OCI-LY7 (cell line): ENCODE results near the gene KCNAB3. TPM values are rescaled to one million over a fixed set of nuclear protein-coding genes. Genes with fewer than 3 reads are reported as not detected.

ENCODE experiments used
- BruUV-seq: library from RNA; stranded (reverse); fragments of 400-500 nt; replicated peaks from 2 replicates; lab custom pipeline; 2021; lab: Mats Ljungman, UMichigan
- CTCF ChIA-PET: fragments of 300-600 bp; sonication (Branson Sonifier 250); formaldehyde crosslinking; loops from one replicate; lab custom pipeline; 2022; ENCODE audit warnings: antibody characterized with exemption; ENCODE audit not compliant: unreplicated experiment; lab: Charles Lee
- POLR2A ChIA-PET: fragments of 300-600 bp; sonication (Branson Sonifier 250); formaldehyde crosslinking; loops from one replicate; lab custom pipeline; 2022; ENCODE audit warnings: antibody characterized with exemption; lab: Charles Lee
- DNase-seq: peaks from one replicate; pipeline ENCODE4 v3.0.0-alpha.2; 2015; ENCODE audit warnings: low spot score
- H2AFZ ChIP-seq: fragments of 200-600 bp; sonication (generic), shearing (Covaris generic); 2 replicates; pipeline ENCODE4 v1.6.1; 2014; ENCODE audit warnings: mild to moderate bottlenecking, antibody characterized with exemption, low read length, moderate library complexity
- H3K27ac ChIP-seq: fragments of 200-600 bp; sonication (generic); 2 replicates; pipeline ENCODE4 v1.5.1; 2014; ENCODE audit warnings: mixed run types, low read depth, mild to moderate bottlenecking, moderate library complexity, low read length, inconsistent platforms; ENCODE audit not compliant: poor library complexity, severe bottlenecking
- H3K36me3 ChIP-seq: fragments of 200-600 bp; sonication (generic); 2 replicates; pipeline ENCODE4 v1.6.1; 2014; ENCODE audit warnings: mild to moderate bottlenecking, antibody characterized with exemption, low read length, moderate library complexity, mixed read lengths; ENCODE audit not compliant: insufficient read depth
- H3K4me1 ChIP-seq: fragments of 200-600 bp; sonication (generic); 2 replicates; pipeline ENCODE4 v1.5.1; 2014; ENCODE audit warnings: mild to moderate bottlenecking, low read length; ENCODE audit not compliant: insufficient read depth, poor library complexity, severe bottlenecking
- H3K4me2 ChIP-seq: fragments of 200-600 bp; sonication (generic); 2 replicates; pipeline ENCODE4 v1.6.1; 2014; ENCODE audit warnings: mild to moderate bottlenecking, low read length
- H3K4me3 ChIP-seq: fragments of 200-600 bp; sonication (generic); 2 replicates; pipeline ENCODE4 v1.5.1; 2014; ENCODE audit warnings: mild to moderate bottlenecking, low read depth, low read length; ENCODE audit not compliant: poor library complexity, severe bottlenecking
- H3K79me2 ChIP-seq: fragments of 200-600 bp; sonication (generic); 2 replicates; pipeline ENCODE4 v1.6.1; 2016; ENCODE audit warnings: low read depth, mild to moderate bottlenecking, low read length, moderate library complexity, mixed read lengths; ENCODE audit not compliant: insufficient read depth
- H3K9me2 ChIP-seq: fragments of 200-600 bp; sonication (generic); 2 replicates; pipeline ENCODE4 v1.6.1; 2016; ENCODE audit warnings: mild to moderate bottlenecking, low read length, mixed read lengths; ENCODE audit not compliant: insufficient read depth
- H3K9me3 ChIP-seq: fragments of 200-600 bp; sonication (generic); 2 replicates; pipeline ENCODE4 v1.6.1; 2014; ENCODE audit warnings: mild to moderate bottlenecking, mixed run types, low read length, mixed read lengths
- H4K20me1 ChIP-seq: fragments of 200-600 bp; sonication (generic); 2 replicates; pipeline ENCODE4 v1.6.1; 2014; ENCODE audit warnings: mild to moderate bottlenecking, antibody characterized with exemption, low read length, moderate library complexity, mixed read lengths; ENCODE audit not compliant: insufficient read depth
- EZH2phosphoT487 ChIP-seq: fragments of 200-600 bp; sonication (generic); IDR thresholded peaks from 2 replicates; pipeline ENCODE4 v1.6.1; 2018; ENCODE audit warnings: low read depth, borderline replicate concordance, mild to moderate bottlenecking, mixed run types, antibody characterized with exemption, low read length, moderate library complexity, mixed read lengths
- intact Hi-C: fragments of 100-400 bp; cut with micrococcal nuclease; formaldehyde crosslinking; loops from one replicate; pipeline ENCODE4 v1.10.0; 2022; ENCODE audit not compliant: unreplicated experiment
- total RNA-seq, 2 experiments: library from RNA; depleted of rRNA in 1 of 2; stranded (reverse); fragments of >200 nt in 1 of 2; shearing (Covaris generic) in 1 of 2; gene quantifications; 2 replicates each; pipeline ENCODE4 v1.2.3, GENCODE V29; 2014 to 2022
- TF ChIP-seq, protein P1 (sequence below): fragments of 200-600 bp; sonication (generic); conservative IDR thresholded peaks from 2 replicates; pipeline ENCODE4 v1.5.1; 2014; ENCODE audit warnings: mild to moderate bottlenecking, antibody characterized with exemption, low read length, moderate library complexity, mixed read lengths

The KCNAB3 gene
- total RNA-seq, 2 experiments from 2014 or later = 4.3 to 14.3 TPM

DNA sequence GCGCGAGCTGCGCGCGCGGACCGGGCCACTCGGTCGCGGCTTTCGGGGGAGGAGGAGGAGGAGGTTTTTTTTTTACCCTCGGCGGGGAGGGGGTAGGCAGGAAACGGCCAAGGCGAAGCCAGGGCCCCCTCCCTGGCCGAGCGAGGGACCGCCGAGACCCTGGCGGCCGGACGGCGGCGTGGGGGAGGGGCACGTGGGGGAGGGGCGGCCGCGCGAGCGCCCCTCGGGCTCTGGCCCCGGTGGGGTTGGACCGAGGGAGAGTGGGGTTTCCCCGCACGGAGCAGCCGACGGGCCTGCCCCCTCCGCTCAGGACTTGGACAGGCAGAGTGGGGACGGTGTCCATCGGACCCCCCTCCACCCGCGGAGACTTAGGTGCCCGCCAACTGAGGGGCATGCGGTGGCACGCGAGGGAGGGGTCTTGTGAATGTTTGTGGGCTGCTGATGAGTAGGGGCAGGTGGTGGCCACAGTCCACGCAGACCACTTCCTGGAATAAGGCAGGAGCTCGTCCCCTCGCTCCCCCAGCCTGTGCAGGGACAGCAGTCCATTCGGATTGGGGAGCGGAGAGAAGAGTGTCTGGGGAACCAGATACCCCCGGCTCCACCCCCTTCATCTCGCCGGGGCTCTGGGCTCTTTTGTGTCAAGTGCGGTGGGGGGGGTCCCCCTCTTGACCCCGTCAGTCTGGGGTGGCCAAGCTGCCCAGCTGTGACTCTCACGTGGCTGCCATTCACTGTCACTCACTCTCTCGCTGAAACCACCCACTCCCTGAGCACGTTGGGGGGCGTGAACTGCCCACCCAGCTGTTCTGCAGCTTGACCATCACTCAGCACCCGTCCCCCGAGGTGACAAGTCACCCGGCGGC, 44.1 kb downstream of the KCNAB3 start:
- TF ChIP-seq EZH2phosphoT487 = no peak
- TF ChIP-seq, protein P1, sequence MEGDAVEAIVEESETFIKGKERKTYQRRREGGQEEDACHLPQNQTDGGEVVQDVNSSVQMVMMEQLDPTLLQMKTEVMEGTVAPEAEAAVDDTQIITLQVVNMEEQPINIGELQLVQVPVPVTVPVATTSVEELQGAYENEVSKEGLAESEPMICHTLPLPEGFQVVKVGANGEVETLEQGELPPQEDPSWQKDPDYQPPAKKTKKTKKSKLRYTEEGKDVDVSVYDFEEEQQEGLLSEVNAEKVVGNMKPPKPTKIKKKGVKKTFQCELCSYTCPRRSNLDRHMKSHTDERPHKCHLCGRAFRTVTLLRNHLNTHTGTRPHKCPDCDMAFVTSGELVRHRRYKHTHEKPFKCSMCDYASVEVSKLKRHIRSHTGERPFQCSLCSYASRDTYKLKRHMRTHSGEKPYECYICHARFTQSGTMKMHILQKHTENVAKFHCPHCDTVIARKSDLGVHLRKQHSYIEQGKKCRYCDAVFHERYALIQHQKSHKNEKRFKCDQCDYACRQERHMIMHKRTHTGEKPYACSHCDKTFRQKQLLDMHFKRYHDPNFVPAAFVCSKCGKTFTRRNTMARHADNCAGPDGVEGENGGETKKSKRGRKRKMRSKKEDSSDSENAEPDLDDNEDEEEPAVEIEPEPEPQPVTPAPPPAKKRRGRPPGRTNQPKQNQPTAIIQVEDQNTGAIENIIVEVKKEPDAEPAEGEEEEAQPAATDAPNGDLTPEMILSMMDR = no peak
- BruUV-seq = no TSS peak
- POLR2A ChIA-PET = interaction anchor here (0.9 to 1.3 kb wide), 3 partner anchors 26 to 234 kb away, joined by 3 to 5 read pairs (median 3); no protein-coding TSS in a partner anchor

DNA sequence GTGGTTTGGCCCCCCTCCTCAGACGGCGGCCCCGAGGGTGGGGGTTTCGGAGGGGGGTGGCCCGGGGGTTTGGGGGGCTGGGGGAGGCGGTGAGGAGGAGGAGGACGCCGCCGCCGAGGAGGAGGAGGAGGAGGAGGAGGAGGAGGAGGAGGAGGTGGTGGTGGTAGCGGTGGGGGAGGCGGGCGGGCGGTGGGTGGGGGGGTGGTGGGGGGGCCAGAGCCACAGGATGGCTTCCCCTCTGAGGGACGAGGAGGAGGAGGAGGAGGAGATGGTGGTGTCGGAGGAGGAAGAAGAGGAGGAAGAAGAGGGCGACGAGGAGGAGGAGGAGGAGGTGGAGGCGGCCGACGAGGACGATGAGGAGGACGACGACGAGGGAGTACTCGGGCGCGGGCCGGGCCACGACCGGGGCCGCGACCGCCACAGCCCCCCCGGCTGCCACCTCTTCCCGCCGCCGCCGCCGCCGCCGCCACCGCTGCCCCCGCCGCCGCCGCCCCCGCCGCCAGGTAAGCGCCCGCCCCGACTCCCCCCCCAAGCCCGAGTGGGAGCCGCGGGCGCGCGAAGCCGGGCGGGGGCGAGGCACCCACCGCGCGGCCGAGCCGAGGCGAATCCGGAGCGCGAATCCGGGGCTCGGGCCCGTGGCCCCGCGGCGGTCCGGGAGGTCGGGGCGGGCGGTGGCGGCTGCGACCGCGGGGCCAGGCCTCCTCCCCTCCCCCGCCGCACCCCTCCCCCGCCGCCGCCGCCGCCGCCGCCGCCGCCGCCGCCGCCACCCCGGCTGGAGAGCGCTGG, 44.9 kb downstream of the KCNAB3 start:
- no peak overlapping the region for H2AFZ ChIP-seq
- peak; percentile 32 for DNase-seq
- CTCF ChIA-PET = no interaction called here
- no TSS peak for BruUV-seq
- H3K36me3 ChIP-seq = peaks cover 34% of the 10 kb centered on the region
- H3K9me3 ChIP-seq = no peaks in the 10 kb centered on the region
- POLR2A ChIA-PET = interaction anchor here (1.3 kb wide), 1 partner anchor 25 kb away, joined by 3 read pairs; no protein-coding TSS in a partner anchor
- peak overlapping the region; percentile 95 for H3K4me3 ChIP-seq
- 0 out of 2 replicates have a peak, but pooled peaks cover 5% of the 10 kb centered on the region for H4K20me1 ChIP-seq
- intact Hi-C loops = loop anchor here (5.0 kb wide), 1 partner anchor 233 kb away; the partner anchor contains the start of gene ALOXE3
- H3K9me2 ChIP-seq = no peaks in the 10 kb centered on the region
- H3K27ac ChIP-seq = peak overlapping the region; percentile 90
- H3K4me1 ChIP-seq = peaks cover 56% of the 10 kb centered on the region
- TF ChIP-seq EZH2phosphoT487 = no peak
- TF ChIP-seq, protein P1 = no peak
- H3K79me2 ChIP-seq = peaks cover 64% of the 10 kb centered on the region
- H3K4me2 ChIP-seq = no peak overlapping the region; the same call in 1 of the 2 replicates

More for the DNA sequence above, 44.1 kb downstream of the KCNAB3 start:
- Histone ChIP-seq H3K9me3 (no peaks in the 10 kb centered on the region), H3K4me3 (peak overlapping the region; percentile 95), H3K79me2 (peaks cover 61% of the 10 kb centered on the region), H3K36me3 (peaks cover 34% of the 10 kb centered on the region), H3K27ac (peak overlapping the region; percentile 90), H2AFZ (peak overlapping the region; percentile 21), H3K9me2 (no peaks in the 10 kb centered on the region), H4K20me1 (0 out of 2 replicates have a peak, but pooled peaks cover 5% of the 10 kb centered on the region), H3K4me1 (peaks cover 48% of the 10 kb centered on the region), H3K4me2 (peak overlapping the region; percentile 97)
- CTCF ChIA-PET = no interaction called here
- peak; percentile 68 for DNase-seq
- intact Hi-C loops = loop anchor here (1.0 to 5.0 kb wide), 3 partner anchors 27 to 232 kb away; partner anchors contain the start of gene ALOXE3
